CD4-positive, alpha-beta T cell treated with Interleukin-15 for 1 hour (primary cell): ENCODE measurements around the gene DLX5.

Experiments
- DNase-seq: peaks from one replicate; pipeline ENCODE4 v3.0.0-alpha.2; 2020

The DLX5 gene

GRCh38 chr7:96987719-96988118, 36.9 kb downstream of the DLX5 start:
- DNase-seq, result no peak

GRCh38 chr7:96986901-96987300, 37.7 kb downstream of the DLX5 start:
- DNase-seq, result no peak

GRCh38 chr7:96985992-96986391, 38.6 kb downstream of the DLX5 start:
- no peak for DNase-seq

GRCh38 chr7:96982586-96982985, 42.0 kb downstream of the DLX5 start:
- no peak for DNase-seq

GRCh38 chr7:96979551-96980276, 44.9 kb downstream of the DLX5 start:
- DNase-seq, result no peak

GRCh38 chr7:96977445-96977844, 47.2 kb downstream of the DLX5 start:
- no peak for DNase-seq

- DNase-seq, result no peak
These were observed 48.5 kb downstream of the DLX5 start for GRCh38 chr7:96976106-96976505.

- DNase-seq, result no peak
These were observed 50.6 kb downstream of the DLX5 start for GRCh38 chr7:96973986-96974385.

GRCh38 chr7:96970739-96971138, 53.9 kb downstream of the DLX5 start:
- no peak for DNase-seq
